GM21390 (cell line): Measurements from ENCODE around the gene CDH23.

Source experiments
- ATAC-seq: cut with Tn5 transposase; IDR thresholded peaks from one replicate; pipeline ENCODE4 v1.9.1; 2021; ENCODE audit not compliant: unreplicated experiment

CDH23 gene

DNA sequence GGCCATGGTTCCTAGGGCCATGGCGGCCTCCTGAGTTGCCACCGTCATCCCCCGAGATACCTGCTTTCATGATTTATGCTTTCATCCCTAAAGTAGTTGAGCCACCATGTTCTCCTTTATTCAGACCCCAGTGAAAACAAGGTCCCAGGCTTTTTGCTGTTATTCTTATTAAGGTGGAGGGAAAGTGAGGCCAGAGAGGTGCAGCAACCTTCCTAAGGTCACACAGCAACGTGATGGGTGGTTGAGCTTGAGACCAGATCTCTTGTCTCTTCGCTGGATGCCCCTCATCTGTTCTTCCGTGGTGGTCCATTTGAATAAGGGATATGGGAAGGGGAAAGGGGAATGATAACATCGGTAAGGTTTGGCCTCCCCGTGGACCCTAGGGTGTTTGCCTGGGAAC lies 180.6 kb downstream of the CDH23 start:
- ATAC-seq = no peak

DNA sequence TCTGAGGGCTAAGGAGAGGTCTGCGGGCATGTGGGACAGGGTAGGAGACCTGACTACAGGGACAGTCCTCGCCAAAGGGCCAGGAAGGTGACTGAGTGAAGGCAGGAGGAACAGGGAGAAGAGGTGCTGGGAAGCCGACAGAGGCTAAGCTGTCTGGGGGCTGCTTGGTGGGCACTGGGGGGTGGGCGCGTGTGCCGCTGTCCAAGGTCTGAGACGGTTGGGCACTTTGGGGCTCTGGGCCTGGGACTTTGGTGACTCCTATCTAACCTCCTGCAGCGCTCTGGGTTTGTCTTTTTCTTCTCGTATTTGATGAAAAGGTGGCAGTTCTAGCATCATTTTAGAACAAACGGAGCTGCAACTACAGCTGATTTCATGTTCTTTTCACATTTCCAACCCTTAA lies 181.3 kb downstream of the CDH23 start:
- no peak for ATAC-seq

DNA sequence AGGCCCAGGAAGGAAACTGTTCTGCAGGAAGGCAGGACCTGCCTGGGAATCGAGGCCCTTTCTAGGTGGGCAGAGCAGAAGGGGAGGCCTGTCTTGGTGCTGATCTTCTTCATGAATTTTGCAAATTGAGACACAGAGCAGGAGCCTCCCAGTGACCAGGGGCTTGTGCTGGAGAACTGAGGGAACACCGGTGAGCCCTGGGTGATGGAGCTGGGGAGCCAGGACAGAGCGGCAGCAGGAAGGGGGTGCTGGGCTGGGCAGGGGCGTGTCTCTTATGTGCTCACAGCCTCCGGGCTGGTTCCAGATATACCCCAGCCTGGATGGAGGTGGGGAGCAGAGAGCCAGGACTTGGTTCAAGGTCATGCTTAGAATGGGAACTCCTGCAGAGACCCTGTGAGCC lies 182.9 kb downstream of the CDH23 start:
- no peak for ATAC-seq

DNA sequence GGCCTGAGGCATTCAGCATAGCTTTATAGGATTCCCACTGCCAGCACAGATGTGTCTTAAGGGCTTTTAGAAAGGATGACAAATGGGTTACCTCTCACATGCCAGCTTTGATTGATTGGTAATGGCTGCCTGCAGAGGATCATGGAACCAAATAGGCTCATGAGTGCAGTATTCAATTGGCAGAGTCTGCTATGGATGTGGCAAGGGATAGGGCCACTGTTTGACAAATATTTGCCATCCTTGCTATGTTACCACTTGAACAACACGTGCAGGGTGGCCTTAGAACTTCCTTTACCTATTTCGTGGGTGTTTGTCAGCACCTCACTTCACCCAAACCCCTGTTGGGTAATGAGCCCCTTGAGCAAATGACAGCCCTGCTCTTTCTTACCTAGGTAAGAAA lies 183.7 kb downstream of the CDH23 start:
- no peak for ATAC-seq

DNA sequence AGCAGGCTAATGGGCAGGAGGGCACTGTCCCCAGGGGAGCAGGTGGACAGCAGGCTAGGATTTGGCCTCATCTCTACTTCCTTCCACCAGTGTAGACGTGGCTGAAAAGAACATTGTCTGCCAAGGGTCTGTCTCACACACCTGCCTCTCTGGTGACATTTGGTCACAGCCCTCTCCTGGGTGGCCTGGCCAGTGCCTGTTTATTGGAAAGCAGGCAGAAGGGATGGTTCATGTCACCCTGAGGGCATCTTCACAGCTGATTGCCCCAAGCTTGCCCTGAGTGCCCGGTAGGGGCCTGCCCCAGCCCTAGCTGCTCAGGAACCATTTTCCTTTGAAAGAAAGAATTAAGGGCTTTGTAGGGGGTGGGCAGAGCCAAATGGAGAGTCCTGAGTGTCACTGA lies 184.2 kb downstream of the CDH23 start:
- no peak for ATAC-seq

DNA sequence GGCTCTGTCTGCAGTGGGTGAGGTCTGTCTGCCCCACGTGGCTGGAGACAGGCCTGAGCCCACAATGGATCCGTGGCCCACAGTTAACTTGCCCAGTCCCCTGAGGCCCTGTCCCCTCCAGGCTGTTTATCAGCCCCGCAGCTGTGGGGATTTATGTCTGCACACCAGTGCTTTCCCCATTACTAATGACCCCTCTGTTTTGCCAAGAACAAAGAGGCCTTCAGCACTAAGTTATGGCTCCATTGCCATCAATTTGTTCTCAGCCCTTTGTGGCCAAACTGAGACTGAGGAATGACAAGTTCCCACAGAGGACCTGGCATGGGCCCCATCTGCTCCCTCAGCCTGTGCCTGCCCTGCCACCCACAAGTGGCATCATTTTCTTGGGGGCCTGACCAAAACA lies 184.7 kb downstream of the CDH23 start:
- no peak for ATAC-seq

DNA sequence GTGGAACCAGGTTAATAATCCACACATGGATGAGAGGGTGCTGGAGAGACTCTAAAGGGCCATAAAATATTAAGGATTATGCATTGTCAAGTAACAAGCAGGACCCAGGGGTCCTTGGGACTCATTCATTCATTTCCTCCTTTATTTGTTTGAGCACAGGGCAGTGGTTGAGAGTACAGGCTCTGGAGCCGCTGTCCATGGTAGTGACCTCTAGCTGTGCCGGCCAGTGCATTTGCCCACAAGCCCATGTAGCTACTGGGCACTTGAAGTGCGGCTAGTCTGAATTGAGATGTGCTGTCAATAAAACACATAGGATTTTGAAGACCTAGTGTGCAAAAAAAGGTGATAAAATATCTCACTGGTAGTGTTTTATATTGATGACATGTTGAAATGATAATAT lies 185.3 kb downstream of the CDH23 start:
- ATAC-seq = no peak

DNA sequence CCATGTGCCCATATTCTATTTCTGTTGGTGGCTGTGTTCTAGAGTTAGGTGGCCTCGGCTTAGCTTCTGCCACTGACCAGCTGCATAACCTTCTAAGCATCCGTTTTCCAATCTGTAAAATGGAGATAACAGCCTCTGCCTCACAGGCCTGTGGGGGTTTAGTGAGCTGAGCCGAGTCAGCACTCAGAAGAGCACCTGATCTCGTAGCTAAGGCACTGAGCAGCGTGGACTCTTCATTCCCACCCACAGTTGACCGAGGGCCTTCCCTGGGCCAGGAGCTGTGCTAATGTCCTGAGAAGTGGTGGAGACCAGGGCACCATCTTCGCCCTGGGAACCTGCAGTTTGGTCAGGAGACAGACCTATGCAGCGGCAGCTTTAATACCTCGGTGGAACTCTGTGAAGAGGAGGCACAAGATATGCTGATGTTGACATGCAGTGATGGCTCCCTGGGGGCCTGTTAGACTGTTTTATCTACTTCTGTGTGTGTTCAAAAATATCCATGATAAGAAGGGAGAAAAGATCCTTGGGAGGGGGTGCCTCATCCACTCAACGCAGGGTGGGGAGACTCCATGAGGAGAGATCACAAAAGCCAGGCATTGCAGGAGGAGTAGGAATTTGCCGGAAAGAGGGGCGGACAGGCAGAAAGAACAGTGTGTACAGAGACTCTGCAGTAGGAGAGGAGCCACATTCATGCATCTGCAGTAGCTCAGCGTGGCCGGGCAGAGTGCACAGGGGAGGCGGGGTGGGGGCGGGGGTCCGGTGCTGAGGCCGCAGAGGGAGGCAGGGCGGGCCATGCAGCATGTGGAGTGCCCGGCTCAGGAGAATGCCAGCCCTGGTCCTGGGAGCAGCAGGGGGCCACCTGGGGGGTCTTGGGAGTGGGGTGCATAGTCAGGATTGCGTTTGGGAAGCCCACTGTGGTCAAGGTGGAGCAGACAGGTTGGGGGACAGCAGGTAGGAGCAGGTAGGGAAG lies 186.1 kb downstream of the CDH23 start:
- ATAC-seq = no peak

DNA sequence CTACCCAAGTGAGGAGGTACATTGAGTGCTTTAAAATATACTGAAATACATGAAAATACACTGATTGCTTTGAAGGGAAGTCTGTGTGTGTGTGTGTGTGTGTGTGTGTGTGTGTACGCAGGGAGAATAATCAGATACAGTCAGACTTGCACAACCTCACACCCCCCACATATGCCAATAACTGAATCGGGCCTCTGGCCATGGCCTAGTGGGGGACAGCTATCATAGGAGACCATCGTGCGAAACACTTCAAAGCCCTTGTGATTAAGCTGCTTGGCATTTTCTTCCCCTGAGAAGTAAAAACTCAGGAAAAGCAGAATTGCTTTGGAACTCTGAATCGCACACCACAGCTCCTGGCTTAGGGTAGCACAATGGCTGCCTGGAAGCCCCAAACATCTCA lies 187.7 kb downstream of the CDH23 start:
- no peak for ATAC-seq

DNA sequence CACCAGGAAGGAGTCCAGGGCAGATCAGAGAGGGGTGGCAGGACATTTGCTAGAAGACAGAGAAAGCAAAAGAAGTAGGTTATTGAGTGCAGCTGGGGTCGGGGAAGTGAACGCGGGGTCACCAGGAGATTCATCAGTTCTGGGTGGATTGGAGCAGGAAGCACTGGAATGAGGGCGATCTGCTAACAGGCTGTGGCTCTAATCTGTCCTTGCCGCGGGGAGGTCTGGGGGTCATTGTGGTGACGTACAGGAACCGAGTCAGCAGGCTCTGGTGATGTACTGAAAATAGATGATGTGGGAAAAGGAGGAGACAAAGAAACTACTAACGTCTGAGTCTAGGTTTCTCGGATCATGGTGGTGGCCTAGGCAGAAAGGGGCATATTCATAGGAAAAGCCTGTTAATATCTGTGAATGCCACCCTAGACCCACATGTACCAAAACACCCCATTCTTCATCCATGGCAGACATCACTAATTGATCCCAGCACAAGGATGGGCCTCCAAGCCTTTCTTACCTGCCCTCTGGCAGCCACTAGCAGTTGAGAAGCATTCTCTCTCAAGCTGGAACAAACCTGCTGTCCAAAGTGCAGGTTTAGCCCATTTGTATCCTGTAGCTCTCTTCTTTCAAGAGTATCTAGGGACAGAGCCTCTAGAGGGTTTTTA lies 188.3 kb downstream of the CDH23 start:
- no peak for ATAC-seq

DNA sequence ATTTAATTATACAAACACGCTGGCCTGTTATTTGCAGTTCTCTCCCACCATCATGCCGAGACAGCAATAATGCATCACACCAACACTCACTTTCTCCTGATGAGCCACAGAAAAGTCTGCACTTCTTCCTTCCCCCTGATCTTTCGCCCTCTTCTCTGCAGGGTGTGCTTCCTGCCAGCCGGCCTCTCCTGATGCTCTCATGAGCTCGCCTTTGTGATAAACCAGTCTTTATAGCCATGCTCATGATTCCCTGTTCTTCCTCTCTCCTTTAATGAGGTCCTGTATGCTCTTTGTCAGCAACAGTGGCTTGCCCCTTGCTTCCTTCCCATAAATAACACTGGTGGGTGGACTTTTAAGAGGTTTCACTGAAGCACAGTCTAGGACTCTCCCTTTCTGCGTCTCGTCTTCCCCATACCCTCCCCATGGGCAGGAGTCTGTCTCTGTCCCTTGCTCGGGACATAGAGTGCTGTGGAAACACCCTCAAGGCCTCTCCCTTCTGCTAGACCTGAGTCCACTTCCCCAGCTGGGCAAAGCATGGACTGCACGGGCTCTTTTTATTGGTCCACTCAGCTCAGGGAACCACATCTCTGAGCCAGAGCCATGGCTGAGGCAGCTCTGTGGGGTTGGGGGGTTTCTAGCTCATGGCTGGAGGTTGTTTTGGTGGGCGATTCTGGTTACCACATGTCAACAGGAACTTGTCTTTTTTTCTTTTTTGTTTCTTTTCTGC lies 189.0 kb downstream of the CDH23 start:
- ATAC-seq = no peak

DNA sequence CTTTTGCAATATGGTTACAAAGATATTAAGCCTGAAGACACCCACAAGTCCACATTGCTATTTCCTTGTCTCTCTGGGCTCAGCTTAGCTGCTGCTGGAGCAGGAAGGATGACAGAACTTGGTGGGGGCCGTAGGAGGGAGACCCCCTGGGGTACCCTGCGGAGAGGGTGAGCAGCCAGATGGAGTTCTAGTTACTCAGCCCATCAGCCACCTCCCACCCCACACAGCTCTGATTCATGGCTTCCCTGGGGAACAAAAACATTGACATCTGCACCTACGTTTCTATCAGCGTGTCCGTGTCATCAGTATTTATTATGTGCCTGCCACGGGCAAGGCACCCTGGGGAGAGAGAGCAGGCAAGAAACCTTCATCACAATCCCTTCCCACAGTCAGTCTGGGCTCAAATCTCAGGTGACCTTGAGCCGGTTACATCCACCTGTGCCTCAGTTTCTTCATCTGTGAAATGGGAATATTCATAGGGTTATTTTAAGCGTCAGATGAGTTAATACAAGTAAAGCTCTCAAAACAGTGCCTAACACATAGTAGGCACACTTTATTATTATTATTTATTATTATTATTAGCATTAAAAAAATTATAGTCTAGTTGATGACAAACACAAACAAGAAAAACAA lies 191.3 kb downstream of the CDH23 start:
- no peak for ATAC-seq

DNA sequence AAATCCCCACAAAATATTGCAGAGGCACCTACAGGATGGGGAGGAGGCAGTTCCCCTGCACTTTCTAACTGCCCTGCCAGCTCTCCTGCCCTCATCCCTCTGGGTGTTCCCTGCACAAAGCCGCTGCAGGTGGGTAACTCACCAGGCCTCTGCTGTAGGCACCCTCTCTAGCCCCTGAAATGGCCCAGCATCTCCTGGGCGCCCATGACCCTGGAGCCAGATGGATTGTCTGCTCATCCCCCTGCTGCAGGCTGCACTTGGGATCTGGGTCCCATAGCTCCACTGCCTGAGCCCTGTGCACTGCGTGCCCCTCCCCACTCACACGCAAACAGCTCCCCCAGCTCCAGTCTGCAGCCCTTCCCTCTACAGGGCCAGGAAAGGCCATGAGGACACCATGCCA lies 192.0 kb downstream of the CDH23 start:
- no peak for ATAC-seq

DNA sequence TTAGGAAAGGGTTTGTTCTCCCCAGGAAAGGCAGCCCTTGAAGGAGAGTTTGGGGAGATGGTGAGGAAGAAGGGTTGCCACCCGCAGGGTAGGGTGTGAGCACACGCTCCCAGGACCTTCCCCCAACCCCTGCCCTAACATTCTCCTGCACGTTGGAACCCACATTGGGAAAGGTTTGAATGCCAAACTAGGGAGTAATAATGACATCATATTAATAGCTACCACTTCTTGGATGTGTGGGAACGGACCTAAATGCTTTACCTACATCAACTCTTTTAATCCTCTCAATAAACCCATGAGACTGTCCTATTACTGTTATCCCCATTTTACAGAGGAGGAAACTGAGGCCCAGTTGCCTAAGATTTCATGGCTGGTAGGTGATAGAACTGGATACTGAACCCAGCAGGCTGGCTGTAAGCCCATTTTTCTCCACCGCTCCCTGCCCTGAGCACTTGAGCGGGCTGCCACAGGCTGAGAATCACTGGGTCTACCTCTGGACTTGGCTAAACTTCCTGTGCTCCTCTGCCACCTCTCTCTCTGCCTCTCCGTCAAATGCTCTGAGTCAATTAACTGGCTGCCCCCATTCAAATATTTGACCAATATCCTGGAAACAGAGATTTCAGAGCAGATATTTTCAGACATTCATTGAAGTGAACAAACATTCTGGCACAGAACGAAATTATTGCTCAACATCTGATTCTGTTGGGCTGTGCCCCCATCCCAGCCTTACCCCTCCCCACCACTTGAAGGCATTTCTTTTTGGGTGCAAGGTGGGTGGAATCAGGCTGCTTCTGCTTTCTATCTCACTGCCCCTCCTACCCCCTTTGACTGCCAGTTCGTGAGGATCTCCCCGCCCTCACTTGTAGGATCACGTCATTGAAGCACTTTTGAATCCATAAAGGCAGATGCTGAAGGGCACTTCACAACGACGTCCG lies 193.2 kb downstream of the CDH23 start:
- ATAC-seq = no peak

DNA sequence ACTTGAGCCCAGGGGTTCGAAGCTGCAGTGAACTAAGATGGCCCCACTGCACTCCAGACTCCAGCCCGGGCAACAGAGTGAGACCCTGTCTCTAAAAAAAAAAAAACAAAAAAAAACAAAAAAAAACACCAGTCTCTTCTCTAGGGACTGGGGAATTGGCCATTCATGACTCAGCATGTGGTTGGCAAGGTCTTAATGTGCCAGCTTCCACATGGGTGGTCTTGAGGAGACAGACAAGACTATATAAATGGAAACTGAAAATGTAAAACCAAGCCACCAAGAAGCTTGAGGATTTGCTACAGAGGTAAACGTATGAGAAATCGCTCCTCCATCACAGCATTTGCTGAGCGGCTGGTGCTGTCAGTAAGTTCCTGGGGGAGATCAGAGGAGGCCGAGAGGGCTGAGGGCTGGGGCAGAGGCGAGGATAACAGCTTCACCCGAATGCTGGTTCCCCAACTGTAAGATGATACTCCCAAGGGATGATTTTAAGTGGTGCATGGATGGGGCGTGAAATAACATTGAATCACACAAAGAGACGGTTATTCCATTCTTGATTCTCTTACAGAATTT lies 194.1 kb downstream of the CDH23 start:
- no peak for ATAC-seq

DNA sequence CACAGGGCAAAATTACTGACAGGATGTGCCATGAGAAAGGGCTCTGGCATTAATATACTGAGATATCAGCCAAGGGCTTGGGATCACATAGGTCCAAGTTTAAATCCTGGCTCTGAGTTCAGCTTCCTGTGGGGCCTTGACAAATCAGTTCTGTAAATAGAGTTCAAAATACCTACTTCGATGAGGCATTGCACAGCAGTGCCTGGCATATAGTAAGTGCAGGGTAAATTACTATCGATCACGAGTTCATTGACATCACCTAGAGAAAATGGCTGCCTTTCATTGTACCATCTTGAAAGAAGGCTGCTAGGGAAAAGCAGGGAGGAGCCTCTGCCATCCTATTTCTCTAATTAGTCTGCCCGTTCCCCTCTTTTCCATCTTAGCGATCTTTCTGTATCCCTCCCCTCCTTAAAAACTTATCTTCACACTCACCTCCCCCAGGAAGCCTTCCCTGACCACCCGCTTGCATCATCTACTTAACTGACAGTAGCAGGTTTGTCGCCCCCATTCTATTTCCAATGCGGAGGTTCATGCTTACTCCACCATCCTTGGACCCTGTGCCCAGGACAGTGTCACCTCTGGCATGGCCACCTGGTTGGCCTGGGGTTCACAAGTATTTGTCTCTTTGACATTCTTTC lies 198.3 kb downstream of the CDH23 start:
- ATAC-seq = no peak

DNA sequence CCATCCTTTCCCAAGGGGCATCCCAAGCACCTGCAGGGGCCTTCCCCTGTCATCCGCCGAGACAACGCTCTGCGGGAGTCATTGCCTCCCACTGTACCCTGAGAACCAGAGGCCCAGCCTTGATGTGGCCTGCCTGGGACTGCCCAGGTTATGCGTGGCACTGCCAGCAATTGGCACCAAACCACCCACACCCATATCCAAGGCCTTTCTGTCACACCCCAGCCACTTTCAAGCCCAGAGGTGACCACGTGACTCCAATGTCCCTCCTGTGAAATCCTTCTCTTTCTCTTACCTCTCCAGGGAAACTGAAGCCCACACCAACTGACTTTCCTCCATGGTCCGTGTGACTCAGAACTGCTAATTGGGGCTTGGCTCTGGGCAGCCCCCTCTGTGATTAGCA lies 198.9 kb downstream of the CDH23 start:
- no peak for ATAC-seq

DNA sequence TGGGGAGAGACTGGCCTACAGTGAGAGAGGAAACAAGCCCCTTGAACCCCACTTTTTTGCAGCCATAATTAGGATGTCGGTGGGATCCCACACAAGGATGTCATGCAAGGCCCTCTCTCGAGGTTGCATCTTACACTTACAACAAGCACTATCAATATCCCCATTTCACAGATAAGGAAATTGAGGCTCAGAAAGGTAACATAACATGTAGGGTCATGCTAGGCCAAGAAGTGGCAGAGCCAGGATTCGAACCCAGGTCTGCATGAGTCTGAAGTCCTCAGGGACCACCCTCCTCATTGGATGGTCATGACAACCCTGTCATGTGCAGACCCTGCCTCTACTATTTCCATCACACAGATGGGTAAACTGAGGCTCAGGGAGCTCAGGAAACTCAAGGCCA lies 199.4 kb downstream of the CDH23 start:
- no peak for ATAC-seq

DNA sequence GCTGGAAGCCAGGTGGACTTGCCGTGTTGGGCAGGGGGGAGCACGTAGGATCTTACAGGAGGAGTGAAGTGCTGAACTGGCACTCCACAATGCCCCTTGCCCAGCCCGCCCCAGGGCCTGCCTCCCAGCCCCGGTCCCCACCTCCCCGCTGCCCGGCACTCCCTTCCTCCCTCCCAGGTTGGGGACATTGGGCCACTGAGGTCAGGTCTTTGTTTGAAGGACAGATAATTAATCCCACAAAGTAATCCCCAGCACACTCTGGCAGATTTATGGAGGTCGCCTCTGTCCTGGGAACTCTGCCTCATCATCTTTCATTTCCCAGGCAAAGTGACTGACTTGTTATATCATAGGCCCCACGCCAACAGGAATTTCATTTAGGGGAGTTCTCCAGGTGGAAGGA lies 200.0 kb downstream of the CDH23 start:
- no peak for ATAC-seq
